GM12864 (cell line): Measurements from ENCODE around the gene RPS15.
A peak's percentile ranks its signal among the peaks of the same experiment; 100 is the strongest.

Source experiments
- DNase-seq: peaks from one replicate; pipeline ENCODE4 v3.0.0-alpha.2; 2011; ENCODE audit warnings: low read depth
- H3K4me3 ChIP-seq: 2 replicates; pipeline ENCODE4 v1.5.1; 2011; ENCODE audit warnings: mild to moderate bottlenecking, low read depth, low read length, control low read depth
- CTCF ChIP-seq: IDR thresholded peaks from 2 replicates; pipeline ENCODE4 v1.5.1; 2011; ENCODE audit warnings: low read depth, mild to moderate bottlenecking, moderate library complexity, low read length, control low read depth, inconsistent platforms; ENCODE audit errors: missing control alignments

Gene RPS15

GRCh38 chr19:1432507-1432887 is 5.7 kb upstream of the RPS15 start:
- DNase-seq, result no peak
- no peak overlapping the region for H3K4me3 ChIP-seq
- no peak for TF ChIP-seq CTCF

GRCh38 chr19:1433119-1434039 is 4.8 kb upstream of the RPS15 start:
- no peak for DNase-seq
- H3K4me3 ChIP-seq, result no peak overlapping the region
- no peak for TF ChIP-seq CTCF

GRCh38 chr19:1434040-1434366 is 4.2 kb upstream of the RPS15 start:
- no peak for DNase-seq
- H3K4me3 ChIP-seq, result no peak overlapping the region
- TF ChIP-seq CTCF, result no peak

GRCh38 chr19:1434577-1435060 is 3.6 kb upstream of the RPS15 start:
- H3K4me3 ChIP-seq, result no peak overlapping the region
- DNase-seq, result no peak
- TF ChIP-seq CTCF, result no peak

GRCh38 chr19:1435378-1435989 is 2.7 kb upstream of the RPS15 start:
- no peak for DNase-seq
- no peak overlapping the region for H3K4me3 ChIP-seq
- TF ChIP-seq CTCF, result no peak

GRCh38 chr19:1437609-1438008 is 587 bp upstream of the RPS15 start:
- DNase-seq, result no peak
- peak overlapping the region; percentile 6; the same call in 1 of the 2 replicates for H3K4me3 ChIP-seq
- TF ChIP-seq CTCF, result no peak
